A549 (cell line): ENCODE data around the gene ARFIP1. TPM values are rescaled to one million over a fixed set of nuclear protein-coding genes. Genes with fewer than 3 reads are reported as not detected.

Experiments used
- ATAC-seq, 2 experiments: fragments of 200-7000 bp in 1 of 2; fragments of >200 bp in 1 of 2; cut with Nextera tagmentation in 1 of 2; cut with Tn5 transposase in 1 of 2; 3 replicates each; pipeline versions ENCODE4 v1.8.0 to v1.9.1; 2018 to 2020; ENCODE audit warnings: mild to moderate bottlenecking in 1 of 2, moderate library complexity in 1 of 2
- CTCF ChIA-PET: fragments of 300-600 bp; sonication (Branson Sonifier 250); formaldehyde crosslinking; extraction: SDS; loops from one replicate; lab custom pipeline; 2021; ENCODE audit warnings: antibody characterized with exemption, inconsistent platforms; lab: Yijun Ruan, JAX
- POLR2A ChIA-PET: fragments of 350-600 bp; formaldehyde crosslinking; extraction: SDS; loops from one replicate; lab custom pipeline; 2021; ENCODE audit warnings: antibody characterized with exemption, inconsistent platforms; lab: Yijun Ruan, JAX
- DNase-seq, 2 experiments: peaks; one replicate each; pipeline versions ENCODE4 v3.0.0 to v3.0.0-alpha.2; 2011 to 2016; ENCODE audit warnings: low read depth in 1 of 2, low spot score in 1 of 2
- FAIRE-seq: peaks from 2 replicates; lab custom pipeline; 2011; peaks lifted over from hg19 to GRCh38; lab: Jason Lieb, UNC
- H3K27ac ChIP-seq, 2 experiments: fragments of >200 bp; sonication (Bioruptor Twin); formaldehyde crosslinking; 3 replicates each; pipeline ENCODE4 v1.5.1; 2016 to 2017
- H3K4me1 ChIP-seq: fragments of >200 bp; sonication (Bioruptor Twin); formaldehyde crosslinking; 3 replicates; pipeline ENCODE4 v1.6.1; 2016
- H3K4me2 ChIP-seq: fragments of >200 bp; sonication (Bioruptor Twin); formaldehyde crosslinking; 3 replicates; pipeline ENCODE4 v1.6.1; 2016
- H3K4me3 ChIP-seq: fragments of >200 bp; sonication (Bioruptor Twin); formaldehyde crosslinking; 3 replicates; pipeline ENCODE4 v1.5.1; 2016
- H3K9me3 ChIP-seq: fragments of >200 bp; sonication (Bioruptor Twin); formaldehyde crosslinking; 3 replicates; pipeline ENCODE4 v1.6.1; 2016
- CHD2 ChIP-seq: fragments of 150-350 bp; IDR thresholded peaks from 2 replicates; pipeline ENCODE4 v1.6.1; 2014; ENCODE audit warnings: low read length; ENCODE audit not compliant: partially characterized antibody
- CHD4 ChIP-seq: fragments of 200-600 bp; sonication (generic); IDR thresholded peaks from 2 replicates; pipeline ENCODE4 v1.6.1; 2016; ENCODE audit warnings: antibody characterized with exemption, mild to moderate bottlenecking, borderline replicate concordance
- EHF ChIP-seq: fragments of 250-450 bp; sonication (Bioruptor Pico); IDR thresholded peaks from 2 replicates; pipeline ENCODE4 v1.5.0; 2020; ENCODE audit warnings: mild to moderate bottlenecking
- EHMT2 ChIP-seq: fragments of 200-600 bp; sonication (generic); IDR thresholded peaks from 2 replicates; pipeline ENCODE4 v1.6.1; 2016; ENCODE audit warnings: antibody characterized with exemption, low read depth, mild to moderate bottlenecking, moderate library complexity
- FOSB ChIP-seq: fragments of 250-450 bp; sonication (Bioruptor Pico); IDR thresholded peaks from 2 replicates; pipeline ENCODE4 v1.5.0; 2020; ENCODE audit warnings: mild to moderate bottlenecking, moderate library complexity
- FOXS1 ChIP-seq: fragments of 250-450 bp; sonication (Bioruptor Pico); IDR thresholded peaks from 2 replicates; pipeline ENCODE4 v1.5.0; 2020; ENCODE audit warnings: mild to moderate bottlenecking, moderate library complexity
- HEYL ChIP-seq: fragments of 250-450 bp; sonication (Bioruptor Pico); IDR thresholded peaks from 2 replicates; pipeline ENCODE4 v1.8.0; 2021; ENCODE audit warnings: mild to moderate bottlenecking, moderate library complexity
- HOXB13 ChIP-seq: fragments of 250-450 bp; sonication (Bioruptor Pico); IDR thresholded peaks from 2 replicates; pipeline ENCODE4 v1.5.0; 2020; ENCODE audit warnings: low read depth, mild to moderate bottlenecking, moderate library complexity
- KDM1A ChIP-seq: fragments of 200-600 bp; sonication (generic); IDR thresholded peaks from 2 replicates; pipeline ENCODE4 v1.6.1; 2016; ENCODE audit warnings: low read depth, mild to moderate bottlenecking
- MAFK ChIP-seq: fragments of 450-650 bp; IDR thresholded peaks from 2 replicates; pipeline ENCODE4 v1.6.1; 2014; ENCODE audit not compliant: partially characterized antibody
- MAZ ChIP-seq: fragments of 150-350 bp; IDR thresholded peaks from 2 replicates; pipeline ENCODE4 v1.6.1; 2014; ENCODE audit warnings: antibody characterized with exemption, low read depth, low read length, borderline replicate concordance
- MYC ChIP-seq: IDR thresholded peaks from 2 replicates; pipeline ENCODE4 v1.6.1; 2012; ENCODE audit warnings: mild to moderate bottlenecking, inconsistent platforms, low read length, improper control_type of control experiment, borderline replicate concordance
- NPAS2 ChIP-seq: fragments of 250-450 bp; sonication (Bioruptor Pico); IDR thresholded peaks from 2 replicates; pipeline ENCODE4 v1.8.0; 2022; ENCODE audit warnings: mild to moderate bottlenecking, moderate library complexity, borderline replicate concordance
- NR3C1 ChIP-seq: fragments of >200 bp; sonication (Bioruptor Twin); formaldehyde crosslinking; IDR thresholded peaks from 3 replicates; pipeline ENCODE4 v1.6.1; 2017
- POLR2AphosphoS2 ChIP-seq: conservative IDR thresholded peaks from 2 replicates; pipeline ENCODE4 v1.6.1; 2012; ENCODE audit warnings: low read length, improper control_type of control experiment, inconsistent platforms
- RAD21 ChIP-seq, 2 experiments: fragments of >200 bp in 1 of 2; sonication (Bioruptor Twin) in 1 of 2; formaldehyde crosslinking in 1 of 2; IDR thresholded peaks in 1 of 2; conservative IDR thresholded peaks in 1 of 2; 2 replicates in 1 of 2; 3 replicates in 1 of 2; pipeline ENCODE4 v1.6.1; 2012 to 2018; ENCODE audit warnings: inconsistent platforms in 1 of 2
- RARB ChIP-seq: fragments of 250-450 bp; sonication (Bioruptor Pico); IDR thresholded peaks from 2 replicates; pipeline ENCODE4 v1.8.0; 2021; ENCODE audit warnings: mild to moderate bottlenecking, moderate library complexity
- REST ChIP-seq: fragments of 200-600 bp; sonication (generic); IDR thresholded peaks from 2 replicates; pipeline ENCODE4 v1.6.1; 2016; ENCODE audit warnings: antibody characterized with exemption, mild to moderate bottlenecking, moderate library complexity
- RFX5 ChIP-seq: fragments of 450-650 bp; IDR thresholded peaks from 2 replicates; pipeline ENCODE4 v1.7.1; 2014; ENCODE audit warnings: antibody characterized with exemption, mild to moderate bottlenecking, moderate library complexity
- RNF2 ChIP-seq: fragments of 200-600 bp; sonication (generic); IDR thresholded peaks from 2 replicates; pipeline ENCODE4 v1.6.1; 2016; ENCODE audit warnings: low read depth, mild to moderate bottlenecking, antibody characterized with exemption, moderate library complexity, borderline replicate concordance
- ZC3H11A ChIP-seq: fragments of 450-650 bp; IDR thresholded peaks from 2 replicates; pipeline ENCODE4 v1.6.1; 2014; ENCODE audit warnings: antibody characterized with exemption, mild to moderate bottlenecking
- ZFP36 ChIP-seq: fragments of 450-650 bp; IDR thresholded peaks from 2 replicates; pipeline ENCODE4 v1.6.1; 2014; ENCODE audit warnings: borderline replicate concordance; ENCODE audit not compliant: partially characterized antibody
- ZNF302 ChIP-seq: fragments of 250-450 bp; sonication (Bioruptor Pico); IDR thresholded peaks from 2 replicates; pipeline ENCODE4 v1.9.0; 2021; ENCODE audit warnings: inconsistent platforms, mild to moderate bottlenecking, moderate library complexity
- WGBS: methylation state at CpG from one replicate; pipeline ENCODE4 v1.1.6; 2017; ENCODE audit errors: missing lambda C conversion rate; 5-methylcytosine and 5-hydroxymethylcytosine counted together
- polyA plus RNA-seq, 4 experiments: library from polyadenylated mRNA; depleted of rRNA in 3 of 4; stranded (reverse); fragments of >200 nt; fragmentation: RNase III in 1 of 4; extraction: RNeasy Plus Mini Kit Qiagen cat#74134 plus additional on column Dnase treatment in 1 of 4; gene quantifications; 2 replicates in 3 of 4; 3 replicates in 1 of 4; pipeline ENCODE4 v1.2.3, GENCODE V29; 2011 to 2017
- TF ChIP-seq, protein P1 (sequence below): fragments of >200 bp; sonication (Bioruptor Twin); formaldehyde crosslinking; IDR thresholded peaks from 2 replicates; pipeline ENCODE4 v1.6.1; 2016
- TF ChIP-seq, protein P2 (sequence below): fragments of 250-450 bp; sonication (Bioruptor Pico); IDR thresholded peaks from 2 replicates; pipeline ENCODE4 v1.5.0; 2020; ENCODE audit warnings: low read depth, mild to moderate bottlenecking, moderate library complexity

Gene ARFIP1
- polyA plus RNA-seq, 2 of the 4 experiments (the other 2 are of a cell fraction): 17.1 to 39.2 TPM

DNA sequence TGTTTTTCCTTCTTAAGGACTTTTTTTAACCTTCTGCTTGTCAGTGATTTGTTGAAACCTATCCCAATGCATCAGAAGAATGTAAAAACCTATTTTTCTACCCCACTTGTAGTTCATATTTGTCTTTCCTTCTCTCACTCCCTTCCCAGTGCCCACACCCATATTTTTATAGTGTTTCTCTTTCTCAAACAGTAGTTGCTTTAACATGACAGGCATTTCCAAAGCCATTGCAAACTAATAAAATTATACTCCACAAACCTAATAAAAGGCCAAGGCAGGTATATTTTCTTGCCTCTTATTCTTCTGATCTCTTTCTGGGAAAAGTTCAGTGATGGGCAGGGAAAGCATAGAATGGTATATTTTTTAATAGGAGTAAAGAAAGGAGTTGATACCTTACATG is 120.6 kb downstream of the ARFIP1 start:
- TF ChIP-seq CHD2: no peak
- no peak for TF ChIP-seq FOSB (CRISPR knock-in tag)
- TF ChIP-seq HOXB13 (CRISPR knock-in tag): no peak
- TF ChIP-seq RARB (CRISPR knock-in tag): no peak
- TF ChIP-seq, protein P1, sequence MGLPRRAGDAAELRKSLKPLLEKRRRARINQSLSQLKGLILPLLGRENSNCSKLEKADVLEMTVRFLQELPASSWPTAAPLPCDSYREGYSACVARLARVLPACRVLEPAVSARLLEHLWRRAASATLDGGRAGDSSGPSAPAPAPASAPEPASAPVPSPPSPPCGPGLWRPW: no peak
- TF ChIP-seq, protein P2, sequence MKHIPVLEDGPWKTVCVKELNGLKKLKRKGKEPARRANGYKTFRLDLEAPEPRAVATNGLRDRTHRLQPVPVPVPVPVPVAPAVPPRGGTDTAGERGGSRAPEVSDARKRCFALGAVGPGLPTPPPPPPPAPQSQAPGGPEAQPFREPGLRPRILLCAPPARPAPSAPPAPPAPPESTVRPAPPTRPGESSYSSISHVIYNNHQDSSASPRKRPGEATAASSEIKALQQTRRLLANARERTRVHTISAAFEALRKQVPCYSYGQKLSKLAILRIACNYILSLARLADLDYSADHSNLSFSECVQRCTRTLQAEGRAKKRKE (CRISPR knock-in tag): no peak
- TF ChIP-seq NPAS2: no peak
- no peak for TF ChIP-seq MAZ
- TF ChIP-seq MAFK: no peak
- no peak for TF ChIP-seq ZFP36
- TF ChIP-seq POLR2AphosphoS2: no peak
- no peak for FAIRE-seq
- ChIA-PET CTCF (interaction anchor here (0.6 kb wide), 1 partner anchor 734 kb away, joined by 3 read pairs; no protein-coding TSS in a partner anchor), POLR2A (no interaction called here)
- DNase-seq: no peak
- no peak overlapping the region for H3K4me2 ChIP-seq
- no peaks in the 10 kb centered on the region for H3K9me3 ChIP-seq
- 0 out of 3 replicates have a peak, but pooled peaks cover 6% of the 10 kb centered on the region for H3K4me1 ChIP-seq
- no peak for ATAC-seq
- no peak overlapping the region for H3K4me3 ChIP-seq
- H3K27ac ChIP-seq: no peak overlapping the region

GRCh38 chr4:152901205-152901604 is 121.5 kb downstream of the ARFIP1 start:
- ATAC-seq: no peak
- DNase-seq: no peak
- Histone ChIP-seq H3K4me3 (no peak overlapping the region), H3K4me2 (no peak overlapping the region), H3K4me1 (0 out of 3 replicates have a peak, but pooled peaks cover 6% of the 10 kb centered on the region), H3K27ac (no peak overlapping the region), H3K9me3 (no peaks in the 10 kb centered on the region)
- FAIRE-seq: no peak
- no peak for TF ChIP-seq POLR2AphosphoS2
- TF ChIP-seq KDM1A: no peak
- no peak for TF ChIP-seq RAD21 (conservative IDR thresholded peaks at IDR 0.05 in 1 of 2, IDR thresholded peaks at IDR 0.05 in 1 of 2)
- no peak for TF ChIP-seq ZNF302 (CRISPR knock-in tag)
- no peak for TF ChIP-seq FOXS1
- no peak for TF ChIP-seq REST
- 98% methylated on average over 3 of the region's 3 CpGs for WGBS
- ChIA-PET POLR2A (no interaction called here), CTCF (interaction anchor here (0.6 kb wide), 1 partner anchor 733 kb away, joined by 3 read pairs; no protein-coding TSS in a partner anchor)

- Histone ChIP-seq H3K4me3 (no peak overlapping the region), H3K27ac (no peak overlapping the region), H3K9me3 (no peaks in the 10 kb centered on the region), H3K4me2 (no peak overlapping the region), H3K4me1 (no peaks in the 10 kb centered on the region)
- DNase-seq (no peak), FAIRE-seq (no peak), ATAC-seq (no peak)
- CTCF ChIA-PET: interaction anchor here (1.0 to 1.6 kb wide), 2 partner anchors 10 to 11 kb away, joined by 3 to 4 read pairs; no protein-coding TSS in a partner anchor
- POLR2A ChIA-PET: no interaction called here
- TF ChIP-seq REST (no peak), EHF (CRISPR knock-in tag) (no peak), ZFP36 (no peak), ZC3H11A (no peak), CHD4 (no peak), RFX5 (no peak), NR3C1 (no peak), MAFK (no peak), ZNF302 (CRISPR knock-in tag) (no peak), HEYL (CRISPR knock-in tag) (no peak), EHMT2 (no peak), MYC (no peak), RAD21 (conservative IDR thresholded peaks at IDR 0.05 in 1 of 2, IDR thresholded peaks at IDR 0.05 in 1 of 2) (no peak), RNF2 (no peak), FOXS1 (no peak), HOXB13 (CRISPR knock-in tag) (no peak)
Observed at GRCh38 chr4:152903658-152904057, 123.9 kb downstream of the ARFIP1 start.
